GM21381 (cell line): ENCODE results near the gene LRMDA.
A peak's percentile ranks its signal among the peaks of the same experiment; 100 is the strongest.

Source experiments
- ATAC-seq: cut with Tn5 transposase; IDR thresholded peaks from one replicate; pipeline ENCODE4 v1.9.1; 2021; ENCODE audit warnings: mild to moderate bottlenecking, moderate library complexity; ENCODE audit not compliant: unreplicated experiment

The LRMDA gene

GRCh38 chr10:76031769-76032699, 600.6 kb downstream of the LRMDA start:
- ATAC-seq, result no peak

- no peak for ATAC-seq
Measured at GRCh38 chr10:76032700-76033039, 601.2 kb downstream of the LRMDA start.

- no peak for ATAC-seq
Measured at GRCh38 chr10:76033457-76034196, 602.2 kb downstream of the LRMDA start.

GRCh38 chr10:76034353-76035205, 603.2 kb downstream of the LRMDA start:
- no peak for ATAC-seq

GRCh38 chr10:76035206-76036110, 604.0 kb downstream of the LRMDA start:
- no peak for ATAC-seq

- peak; percentile 81 for ATAC-seq
Measured at GRCh38 chr10:76036111-76036940, 604.9 kb downstream of the LRMDA start.

GRCh38 chr10:76036962-76037361, 605.5 kb downstream of the LRMDA start:
- no peak for ATAC-seq

GRCh38 chr10:76037531-76038155, 606.2 kb downstream of the LRMDA start:
- no peak for ATAC-seq

- no peak for ATAC-seq
Measured at GRCh38 chr10:76038696-76039095, 607.3 kb downstream of the LRMDA start.

- no peak for ATAC-seq
Measured at GRCh38 chr10:76040107-76040829, 608.8 kb downstream of the LRMDA start.

GRCh38 chr10:76040830-76041220, 609.4 kb downstream of the LRMDA start:
- no peak for ATAC-seq

- no peak for ATAC-seq
Measured at GRCh38 chr10:76041551-76041950, 610.1 kb downstream of the LRMDA start.

- no peak for ATAC-seq
Measured at GRCh38 chr10:76043261-76043660, 611.8 kb downstream of the LRMDA start.

- no peak for ATAC-seq
Measured at GRCh38 chr10:76044751-76045150, 613.3 kb downstream of the LRMDA start.

- ATAC-seq, result no peak
Measured at GRCh38 chr10:76045174-76045573, 613.8 kb downstream of the LRMDA start.

GRCh38 chr10:76047521-76047920, 616.1 kb downstream of the LRMDA start:
- ATAC-seq, result no peak

- ATAC-seq, result no peak
Measured at GRCh38 chr10:76049581-76050290, 618.3 kb downstream of the LRMDA start.

GRCh38 chr10:76050291-76050625, 618.8 kb downstream of the LRMDA start:
- ATAC-seq, result no peak
